ENCODE results near the gene MKX. TPM values are rescaled to one million over a fixed set of nuclear protein-coding genes. Genes with fewer than 3 reads are reported as not detected.
"Not testable (repeated sequence)": the region's sequence is repeated elsewhere in the genome, so short reads cannot be mapped to it uniquely, and the experiment has no call there.

MKX gene
- total and polyA plus RNA-seq, 12 donors = 0.09 to 0.53 (median 0.24) TPM; not detected in 2

GRCh38 chr10:27683226-27683625 is 62.4 kb downstream of the MKX start:
- no peak overlapping the region for H3K4me3 ChIP-seq
- no peaks in the 10 kb centered on the region for H3K36me3 ChIP-seq
- WGBS, 2 donors = 84 to 91% methylated on average over 6 of the region's 6 CpGs
- TF ChIP-seq, protein P1, sequence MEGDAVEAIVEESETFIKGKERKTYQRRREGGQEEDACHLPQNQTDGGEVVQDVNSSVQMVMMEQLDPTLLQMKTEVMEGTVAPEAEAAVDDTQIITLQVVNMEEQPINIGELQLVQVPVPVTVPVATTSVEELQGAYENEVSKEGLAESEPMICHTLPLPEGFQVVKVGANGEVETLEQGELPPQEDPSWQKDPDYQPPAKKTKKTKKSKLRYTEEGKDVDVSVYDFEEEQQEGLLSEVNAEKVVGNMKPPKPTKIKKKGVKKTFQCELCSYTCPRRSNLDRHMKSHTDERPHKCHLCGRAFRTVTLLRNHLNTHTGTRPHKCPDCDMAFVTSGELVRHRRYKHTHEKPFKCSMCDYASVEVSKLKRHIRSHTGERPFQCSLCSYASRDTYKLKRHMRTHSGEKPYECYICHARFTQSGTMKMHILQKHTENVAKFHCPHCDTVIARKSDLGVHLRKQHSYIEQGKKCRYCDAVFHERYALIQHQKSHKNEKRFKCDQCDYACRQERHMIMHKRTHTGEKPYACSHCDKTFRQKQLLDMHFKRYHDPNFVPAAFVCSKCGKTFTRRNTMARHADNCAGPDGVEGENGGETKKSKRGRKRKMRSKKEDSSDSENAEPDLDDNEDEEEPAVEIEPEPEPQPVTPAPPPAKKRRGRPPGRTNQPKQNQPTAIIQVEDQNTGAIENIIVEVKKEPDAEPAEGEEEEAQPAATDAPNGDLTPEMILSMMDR (IDR thresholded peaks at IDR 0.05) = no peak
- DNase-seq = no peak
- no peaks in the 10 kb centered on the region for H3K27me3 ChIP-seq
- peaks cover 0 to 19% (median 9%) of the 10 kb centered on the region in 9 donors for H3K4me1 ChIP-seq
- H3K27ac ChIP-seq = no peak overlapping the region
- no peak for ATAC-seq
- intact Hi-C loops (cut with DNase I) = no loop called here
- no peaks in the 10 kb centered on the region for H3K9me3 ChIP-seq

DNA sequence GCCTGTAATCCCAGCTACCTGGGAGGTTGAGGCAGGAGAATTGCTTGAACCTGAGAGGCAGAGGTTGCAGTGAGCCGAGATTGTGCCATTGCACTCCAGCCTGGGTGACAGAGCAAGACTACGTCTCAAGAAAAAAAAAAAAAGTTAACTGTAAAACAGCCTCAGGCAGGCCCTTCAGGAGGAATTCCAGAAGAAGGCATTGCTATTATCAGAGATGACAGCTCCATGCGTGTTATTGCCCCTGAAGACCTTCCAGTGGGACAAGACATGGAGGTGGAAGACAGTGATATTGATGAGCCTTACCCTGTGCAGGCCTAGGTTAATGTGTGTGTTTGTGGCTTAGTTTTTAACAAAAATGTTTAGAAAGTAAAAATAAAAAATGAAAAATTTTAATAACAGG is 63.8 kb downstream of the MKX start:
- not testable (repeated sequence) for DNase-seq, ATAC-seq
- H3K4me1 ChIP-seq = peaks cover 0 to 13% (median 8%) of the 10 kb centered on the region in 9 donors

GRCh38 chr10:27680691-27681605 is 64.7 kb downstream of the MKX start:
- peaks cover 0 to 13% (median 8%) of the 10 kb centered on the region in 9 donors for H3K4me1 ChIP-seq
- TF ChIP-seq, protein P1 (IDR thresholded peaks at IDR 0.05) = no peak
- H3K4me3 ChIP-seq = no peak overlapping the region
- no peak for DNase-seq
- intact Hi-C loops (cut with DNase I) = no loop called here
- H3K9me3 ChIP-seq = no peaks in the 10 kb centered on the region
- no peaks in the 10 kb centered on the region for H3K36me3 ChIP-seq
- H3K27ac ChIP-seq = no peak overlapping the region
- no peaks in the 10 kb centered on the region for H3K27me3 ChIP-seq
- no peak for ATAC-seq
- whole genome bisulfite sequencing, 2 donors = 87 to 91% methylated on average over 14 of the region's 14 CpGs

More for the DNA sequence above, 63.8 kb downstream of the MKX start:
- H3K27me3 ChIP-seq; intact Hi-C loops (cut with DNase I); H3K36me3 ChIP-seq; H3K27ac ChIP-seq; H3K4me3 ChIP-seq; H3K9me3 ChIP-seq: not testable (repeated sequence)
- 83 to 87% methylated on average over 3 of the region's 3 CpGs for WGBS, 2 donors

- H3K27ac ChIP-seq = peak overlapping the region in 2 of 10 donors; percentile 27 to 50
- intact Hi-C loops (cut with DNase I) = no loop called here
- no peaks in the 10 kb centered on the region for H3K27me3 ChIP-seq
- H3K36me3 ChIP-seq = no peaks in the 10 kb centered on the region
- H3K4me1 ChIP-seq = peaks cover 0 to 13% (median 8%) of the 10 kb centered on the region in 9 donors
- DNase-seq (no peak), ATAC-seq (peak in 4 of 8 donors; percentile 37 to 75 (median 38))
- WGBS, 2 donors = 34 to 36% methylated on average over 3 of the region's 3 CpGs
- peak overlapping the region in 1 of 10 donors; percentile 3 for H3K4me3 ChIP-seq
- TF ChIP-seq, protein P1 (IDR thresholded peaks at IDR 0.05) = no peak
- no peaks in the 10 kb centered on the region for H3K9me3 ChIP-seq
Measured at GRCh38 chr10:27680006-27680557, 65.5 kb downstream of the MKX start.
